HT-29 (cell line): ENCODE data around the gene RAB36. TPM values are rescaled to one million over a fixed set of nuclear protein-coding genes. Genes with fewer than 3 reads are reported as not detected.

ENCODE experiments used
- DNase-seq: peaks from one replicate; pipeline ENCODE4 v3.0.0-alpha.2; 2015; ENCODE audit warnings: low spot score
- total RNA-seq: library from RNA; depleted of rRNA; stranded (reverse); fragments of >200 nt; shearing (Covaris generic); gene quantifications from 2 replicates; pipeline ENCODE4 v1.2.3, GENCODE V29; 2014

The RAB36 gene
- total RNA-seq, 1 experiment from 2014 or later: 1.5 TPM

DNA sequence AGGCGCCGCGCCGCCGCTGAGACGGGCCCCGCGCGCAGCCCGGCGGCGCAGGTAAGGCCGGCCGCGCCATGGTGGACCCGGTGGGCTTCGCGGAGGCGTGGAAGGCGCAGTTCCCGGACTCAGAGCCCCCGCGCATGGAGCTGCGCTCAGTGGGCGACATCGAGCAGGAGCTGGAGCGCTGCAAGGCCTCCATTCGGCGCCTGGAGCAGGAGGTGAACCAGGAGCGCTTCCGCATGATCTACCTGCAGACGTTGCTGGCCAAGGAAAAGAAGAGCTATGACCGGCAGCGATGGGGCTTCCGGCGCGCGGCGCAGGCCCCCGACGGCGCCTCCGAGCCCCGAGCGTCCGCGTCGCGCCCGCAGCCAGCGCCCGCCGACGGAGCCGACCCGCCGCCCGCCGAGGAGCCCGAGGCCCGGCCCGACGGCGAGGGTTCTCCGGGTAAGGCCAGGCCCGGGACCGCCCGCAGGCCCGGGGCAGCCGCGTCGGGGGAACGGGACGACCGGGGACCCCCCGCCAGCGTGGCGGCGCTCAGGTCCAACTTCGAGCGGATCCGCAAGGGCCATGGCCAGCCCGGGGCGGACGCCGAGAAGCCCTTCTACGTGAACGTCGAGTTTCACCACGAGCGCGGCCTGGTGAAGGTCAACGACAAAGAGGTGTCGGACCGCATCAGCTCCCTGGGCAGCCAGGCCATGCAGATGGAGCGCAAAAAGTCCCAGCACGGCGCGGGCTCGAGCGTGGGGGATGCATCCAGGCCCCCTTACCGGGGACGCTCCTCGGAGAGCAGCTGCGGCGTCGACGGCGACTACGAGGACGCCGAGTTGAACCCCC lies 35.8 kb downstream of the RAB36 start:
- no peak for DNase-seq

DNA sequence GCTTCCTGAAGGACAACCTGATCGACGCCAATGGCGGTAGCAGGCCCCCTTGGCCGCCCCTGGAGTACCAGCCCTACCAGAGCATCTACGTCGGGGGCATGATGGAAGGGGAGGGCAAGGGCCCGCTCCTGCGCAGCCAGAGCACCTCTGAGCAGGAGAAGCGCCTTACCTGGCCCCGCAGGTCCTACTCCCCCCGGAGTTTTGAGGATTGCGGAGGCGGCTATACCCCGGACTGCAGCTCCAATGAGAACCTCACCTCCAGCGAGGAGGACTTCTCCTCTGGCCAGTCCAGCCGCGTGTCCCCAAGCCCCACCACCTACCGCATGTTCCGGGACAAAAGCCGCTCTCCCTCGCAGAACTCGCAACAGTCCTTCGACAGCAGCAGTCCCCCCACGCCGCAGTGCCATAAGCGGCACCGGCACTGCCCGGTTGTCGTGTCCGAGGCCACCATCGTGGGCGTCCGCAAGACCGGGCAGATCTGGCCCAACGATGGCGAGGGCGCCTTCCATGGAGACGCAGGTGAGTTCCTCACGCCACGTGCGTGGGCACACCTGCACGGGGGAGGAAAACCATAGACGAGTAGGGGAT lies 36.5 kb downstream of the RAB36 start:
- DNase-seq: no peak

DNA sequence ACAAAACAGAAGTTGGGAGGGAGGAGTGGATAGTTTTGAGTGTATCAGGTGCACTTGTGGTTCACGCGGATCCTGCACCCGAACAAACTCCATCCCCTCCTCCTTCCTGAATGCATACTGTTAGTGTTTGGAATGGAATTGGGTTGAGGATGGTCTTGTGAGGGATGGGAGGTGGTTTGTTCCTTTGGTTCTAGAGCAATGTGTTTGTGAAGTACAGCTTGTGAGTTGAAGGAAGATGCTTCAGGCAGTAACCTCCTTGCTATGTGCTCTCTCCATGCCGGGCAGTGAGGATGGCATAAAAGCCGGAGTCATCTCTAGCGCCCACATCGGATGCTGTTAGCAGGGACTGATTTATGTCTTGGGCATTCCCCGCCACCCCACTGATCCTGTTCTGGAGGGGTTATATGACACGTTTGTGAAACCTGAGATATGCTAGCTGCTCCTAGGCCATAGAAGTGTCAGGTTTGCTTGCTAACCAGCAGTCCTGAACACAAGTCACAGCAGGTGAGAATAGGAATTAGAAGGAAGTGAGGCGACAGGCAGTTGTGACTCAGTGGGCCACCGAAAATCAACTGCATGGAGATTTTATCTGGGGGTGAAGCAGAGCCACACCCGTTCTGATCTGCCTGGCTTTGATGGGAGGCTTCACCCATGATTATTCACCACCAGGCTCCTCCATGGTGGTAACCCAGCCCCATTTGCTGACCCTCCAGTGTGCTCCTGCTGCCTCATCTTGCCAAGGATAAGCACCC lies 37.2 kb downstream of the RAB36 start:
- DNase-seq: peak; percentile 63

DNA sequence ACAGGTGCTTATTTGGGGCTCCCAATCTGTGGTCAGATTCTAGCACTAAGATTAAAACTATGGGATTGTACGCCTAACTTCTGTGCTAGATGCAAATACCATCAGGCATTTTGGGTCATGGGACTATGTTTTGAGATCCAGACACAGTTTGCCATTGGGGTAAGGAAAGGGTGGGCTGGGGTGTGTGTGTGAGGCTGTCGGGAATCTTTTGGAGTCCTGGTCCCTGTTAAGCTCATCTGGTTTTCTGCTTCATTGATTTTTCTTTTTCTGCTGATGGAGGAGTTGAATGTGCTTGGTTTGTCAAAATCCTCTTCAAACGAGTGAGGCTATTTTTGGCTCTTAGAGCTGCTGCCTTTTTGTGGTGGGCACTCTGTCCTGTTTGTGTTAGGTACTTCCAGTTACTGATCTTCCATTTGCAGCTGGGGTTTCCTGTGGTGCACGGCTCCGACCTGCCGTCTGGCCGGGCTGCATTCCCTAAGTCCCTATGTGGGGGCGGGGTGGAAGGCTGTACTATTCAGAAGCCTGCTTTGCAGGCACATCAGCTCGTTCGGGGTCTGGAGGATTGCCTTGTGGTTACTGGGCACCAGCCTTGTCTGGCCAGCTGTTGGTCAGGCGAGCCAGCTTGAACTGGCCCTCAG lies 37.9 kb downstream of the RAB36 start:
- DNase-seq: peak; percentile 51

DNA sequence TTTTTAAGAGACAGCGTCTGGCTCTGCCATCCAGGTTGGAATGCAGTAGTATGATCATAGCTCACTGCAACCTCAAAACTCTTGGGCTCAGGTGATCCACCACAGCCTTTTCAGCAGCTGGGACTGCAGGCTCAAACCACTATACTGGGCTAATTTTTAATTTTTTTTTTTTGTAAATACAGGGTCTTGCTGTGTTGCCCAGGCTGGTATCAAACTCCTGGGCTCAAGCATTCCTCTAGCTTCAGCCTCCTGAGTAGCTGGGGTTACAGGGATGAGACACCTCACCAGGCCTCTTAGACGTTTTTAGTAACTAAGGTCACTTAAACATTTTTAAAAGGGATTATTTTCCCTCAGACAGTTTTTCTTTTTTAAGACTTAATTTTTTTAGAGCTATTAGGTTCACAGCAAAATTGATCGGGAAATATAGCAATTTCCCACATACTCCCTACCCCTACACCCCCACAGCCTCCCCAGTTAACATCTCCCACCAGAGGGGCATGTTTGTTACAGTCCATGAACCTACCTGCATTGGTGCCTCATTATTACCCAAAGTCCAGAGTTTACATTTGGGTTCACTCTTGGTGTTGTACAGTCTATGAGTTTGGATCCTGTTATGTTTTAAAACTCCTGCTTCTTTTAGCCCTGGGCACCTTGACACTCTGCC lies 39.0 kb downstream of the RAB36 start:
- no peak for DNase-seq

DNA sequence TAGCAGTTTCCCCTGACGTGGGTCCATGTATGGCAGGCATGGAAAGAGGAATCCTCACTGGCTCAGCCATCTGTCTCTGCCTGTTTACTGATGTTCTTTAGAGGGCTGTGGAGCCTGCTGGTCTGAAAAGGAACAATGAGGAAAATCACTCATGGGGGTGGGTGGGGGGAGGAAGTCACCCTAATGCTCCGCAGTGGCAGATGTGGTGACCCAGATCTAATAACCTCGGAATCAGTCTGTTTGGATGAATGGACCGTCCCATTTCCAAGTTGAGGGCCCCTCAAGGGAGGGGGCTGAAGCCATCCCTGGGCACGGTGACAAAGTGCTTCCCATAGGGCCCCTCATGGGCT lies 39.5 kb downstream of the RAB36 start:
- no peak for DNase-seq

DNA sequence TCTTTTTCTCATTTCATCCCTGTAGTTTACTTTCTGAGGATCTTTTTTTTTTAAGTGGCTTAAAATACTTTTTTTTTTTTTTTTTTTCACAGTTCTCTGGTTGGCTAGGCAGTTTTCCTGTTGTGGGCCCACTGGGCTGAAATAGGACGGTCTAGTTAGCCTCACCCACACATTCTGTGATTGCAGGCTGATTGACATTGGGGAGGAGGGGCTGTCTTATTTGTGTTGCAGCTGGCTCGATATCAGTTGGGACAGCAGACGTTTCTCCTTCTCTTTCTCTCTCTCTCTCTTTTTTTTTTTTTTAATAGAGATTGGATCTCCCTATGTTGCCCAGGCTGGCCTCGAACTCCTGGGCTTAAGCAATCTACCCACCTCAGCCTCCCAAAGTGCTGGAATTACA lies 41.9 kb downstream of the RAB36 start:
- no peak for DNase-seq

DNA sequence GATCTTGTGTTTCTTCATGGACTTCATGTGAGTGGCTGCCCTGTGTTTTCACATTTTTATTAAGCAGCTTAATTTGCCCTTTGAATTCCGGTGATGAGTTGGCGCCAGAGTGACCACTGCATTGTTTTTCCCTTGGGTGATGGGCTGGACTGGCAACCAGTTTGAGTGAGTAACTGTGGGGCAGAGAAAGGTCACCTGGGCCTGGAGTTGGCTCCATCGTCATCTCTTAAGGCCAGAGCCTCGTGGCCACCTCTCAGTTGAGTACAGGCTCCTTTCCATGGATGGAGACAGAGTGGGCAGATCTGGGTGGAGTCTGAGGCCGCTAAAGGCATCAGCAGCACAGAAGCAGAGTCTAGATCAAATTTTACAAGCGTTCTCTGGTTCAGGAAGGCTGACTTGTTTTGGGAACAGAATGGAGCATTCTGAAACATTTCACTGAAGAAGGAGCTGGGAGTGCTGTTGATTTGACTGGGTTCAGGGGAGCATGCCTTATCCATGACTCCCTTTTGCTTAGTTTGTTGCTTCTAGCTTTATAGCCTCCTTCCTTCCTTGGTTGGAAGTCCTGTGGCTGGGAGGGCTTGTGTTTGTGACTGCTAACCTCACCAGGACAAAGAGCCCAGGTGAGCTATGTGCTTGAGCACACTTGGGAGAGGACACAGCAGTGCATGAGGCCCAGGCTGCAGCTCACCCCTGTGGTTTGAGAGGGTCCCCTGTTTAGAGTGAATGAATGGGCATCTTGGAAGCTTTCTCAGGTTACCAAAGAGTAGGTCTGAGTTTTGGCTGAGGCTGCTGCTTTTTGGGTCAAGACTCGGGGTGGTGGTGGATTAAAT lies 42.8 kb downstream of the RAB36 start:
- no peak for DNase-seq

DNA sequence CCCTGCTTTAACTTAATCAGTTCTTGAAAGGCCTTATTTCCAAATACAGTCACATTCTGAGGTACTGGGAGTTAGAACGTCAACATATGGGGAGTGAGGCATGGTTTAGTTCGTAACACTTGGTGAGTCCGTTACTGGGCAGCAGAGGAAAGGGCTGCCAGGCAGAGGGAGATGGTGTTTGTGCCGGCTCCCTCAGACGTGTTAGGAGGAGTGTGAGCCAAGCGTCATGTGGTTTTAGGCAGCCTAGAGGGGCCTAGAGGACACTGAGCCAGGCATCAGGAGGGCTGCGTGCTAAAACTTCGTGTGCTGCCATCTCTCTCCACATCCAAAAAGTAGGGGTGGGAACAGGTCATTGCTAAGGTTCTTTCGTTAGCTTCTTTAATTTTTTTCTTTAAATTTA lies 45.2 kb downstream of the RAB36 start:
- no peak for DNase-seq

DNA sequence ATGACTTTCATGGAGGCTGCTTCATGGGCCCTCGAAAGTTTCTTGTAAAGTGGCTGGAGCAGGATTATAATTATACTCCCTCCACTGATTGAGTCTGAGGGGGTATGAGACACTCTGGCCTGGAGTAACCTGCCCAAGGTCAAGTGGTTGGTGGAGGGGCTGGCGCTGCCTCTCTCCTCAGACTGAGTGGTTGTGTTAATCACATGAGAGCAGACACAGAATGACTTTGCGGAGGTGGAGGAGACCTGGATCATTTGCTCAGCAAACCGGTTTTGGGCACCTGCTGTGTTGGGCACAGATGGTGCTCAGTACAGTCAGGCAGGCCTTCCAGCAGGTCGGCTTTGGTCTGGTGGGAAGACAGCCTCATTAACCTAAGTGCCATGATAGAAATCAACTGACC lies 46.9 kb downstream of the RAB36 start:
- DNase-seq: no peak

DNA sequence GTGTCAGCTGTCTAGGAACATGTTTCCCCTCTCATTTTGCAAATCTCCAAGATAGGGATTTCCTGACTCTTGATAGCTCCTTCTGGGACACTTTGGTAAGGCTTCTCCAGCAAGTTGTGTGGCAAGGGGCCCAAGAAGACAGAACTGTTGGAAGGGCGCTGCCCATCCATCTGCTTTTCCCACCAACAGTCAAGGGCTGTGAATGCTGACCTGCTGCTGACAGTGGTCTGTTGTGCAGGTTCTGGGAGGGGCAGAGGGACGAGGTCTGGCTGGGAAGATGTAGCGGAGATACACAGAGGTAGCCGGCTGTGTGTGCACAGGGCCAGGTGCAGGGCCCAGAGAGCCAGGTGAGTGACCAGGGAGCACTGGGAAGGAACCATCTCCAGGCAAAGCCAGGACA lies 47.3 kb downstream of the RAB36 start:
- no peak for DNase-seq

DNA sequence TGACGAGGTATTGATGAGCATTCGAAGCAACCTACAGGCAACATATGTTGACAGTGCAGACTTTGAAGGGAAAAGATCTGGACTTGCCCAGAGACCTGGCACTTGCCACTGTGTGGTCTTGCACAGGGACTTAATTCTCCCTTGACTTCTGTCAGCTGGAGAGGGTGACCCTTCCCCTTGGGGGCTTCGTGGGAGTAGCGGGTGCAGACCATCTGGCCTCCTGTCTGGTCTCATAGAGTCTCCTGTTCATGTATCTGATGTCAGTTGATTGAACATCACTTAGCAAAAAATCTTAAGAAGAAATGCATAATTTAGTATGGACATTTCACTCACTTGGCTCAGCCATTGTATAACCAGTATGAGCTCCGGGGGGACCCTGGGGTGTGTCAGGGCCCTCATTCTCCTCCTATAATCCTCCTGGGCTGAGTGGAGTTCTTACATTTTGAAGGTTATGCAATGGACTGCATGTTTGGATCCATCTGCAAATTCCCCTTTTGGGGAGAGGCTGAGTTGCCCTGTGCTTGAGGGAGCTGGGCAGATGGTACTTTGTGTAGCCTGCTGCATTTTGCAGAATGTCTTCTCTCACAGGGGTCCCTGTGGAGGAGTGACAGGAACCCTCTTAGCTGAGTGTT lies 48.0 kb downstream of the RAB36 start:
- no peak for DNase-seq

DNA sequence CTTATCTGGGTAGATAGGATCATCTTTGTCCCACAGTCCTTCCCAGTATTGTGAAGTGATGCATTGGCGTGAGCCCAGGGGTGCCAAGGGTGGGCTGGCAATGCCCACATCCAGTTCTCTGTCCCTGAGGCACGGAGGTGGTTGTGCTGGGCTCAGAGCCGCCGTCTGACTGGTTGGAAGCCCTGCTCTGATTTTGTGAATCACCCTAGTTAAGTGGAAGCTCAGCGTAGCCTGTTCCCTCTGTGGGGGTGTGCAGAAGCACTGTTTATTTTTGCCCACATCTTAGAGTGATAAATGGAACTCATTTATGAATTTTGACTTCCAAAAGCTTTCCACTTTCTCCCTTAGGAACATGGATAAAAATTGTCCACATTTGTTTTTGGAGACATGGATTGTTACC lies 48.6 kb downstream of the RAB36 start:
- DNase-seq: no peak

DNA sequence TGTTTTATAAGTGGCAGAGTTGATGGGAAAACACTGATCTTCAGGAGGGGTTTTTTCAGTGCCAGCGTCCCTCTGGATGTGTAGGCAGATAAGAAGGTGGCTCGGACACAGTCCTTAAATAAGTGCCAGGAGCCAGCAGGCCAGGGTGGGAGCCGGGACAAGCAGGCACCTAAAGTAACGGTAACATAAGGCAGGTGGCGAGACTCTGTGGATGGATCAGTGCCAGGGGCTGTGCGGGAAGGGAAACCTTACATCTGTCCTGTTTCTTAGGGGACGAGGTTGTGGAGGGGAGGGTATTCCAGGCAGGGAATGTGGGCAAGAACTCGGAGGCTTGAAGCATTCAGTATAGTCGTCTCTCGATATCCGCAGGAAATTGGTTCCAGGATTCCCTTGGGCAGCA lies 50.9 kb downstream of the RAB36 start:
- no peak for DNase-seq

DNA sequence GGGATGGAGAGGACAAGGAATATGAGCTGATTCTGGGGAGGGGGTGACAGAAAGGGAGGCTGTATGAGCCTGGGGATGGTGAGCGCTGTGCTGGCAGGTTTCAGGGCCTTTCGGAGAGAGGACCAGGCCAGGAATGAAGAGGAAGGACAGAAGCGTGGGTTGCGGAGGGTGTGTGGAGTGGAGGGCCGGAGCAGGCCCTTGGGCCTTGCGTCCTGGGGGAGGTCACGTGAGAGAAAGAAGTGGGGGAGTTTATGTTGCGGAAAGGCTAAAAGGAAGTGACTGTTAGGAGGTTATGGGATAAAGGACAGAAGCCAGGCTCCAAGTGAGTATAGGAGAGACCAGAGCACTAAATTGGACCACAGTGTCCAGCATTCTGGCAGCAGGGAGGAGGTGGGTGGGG lies 52.6 kb downstream of the RAB36 start:
- no peak for DNase-seq

DNA sequence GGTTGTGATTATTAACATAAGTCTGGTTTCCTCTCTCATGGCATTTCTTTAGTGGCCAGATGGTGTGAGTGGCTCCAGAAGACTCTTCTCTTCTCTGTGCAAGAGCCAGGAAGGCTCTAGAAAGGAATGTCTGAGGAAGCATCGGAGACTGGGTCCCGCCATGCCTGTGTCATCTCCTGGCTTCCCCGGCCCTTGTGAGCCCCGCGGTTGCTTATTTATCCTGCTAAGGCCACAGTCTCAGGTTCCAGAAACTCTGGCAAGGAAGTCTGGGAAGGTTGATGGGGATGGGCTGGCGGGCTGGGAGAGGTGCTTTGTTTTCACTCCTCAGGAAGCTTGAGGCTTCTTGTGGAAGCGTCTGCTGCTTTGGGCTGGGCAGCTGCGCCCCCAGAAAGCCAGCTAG lies 53.9 kb downstream of the RAB36 start:
- no peak for DNase-seq

DNA sequence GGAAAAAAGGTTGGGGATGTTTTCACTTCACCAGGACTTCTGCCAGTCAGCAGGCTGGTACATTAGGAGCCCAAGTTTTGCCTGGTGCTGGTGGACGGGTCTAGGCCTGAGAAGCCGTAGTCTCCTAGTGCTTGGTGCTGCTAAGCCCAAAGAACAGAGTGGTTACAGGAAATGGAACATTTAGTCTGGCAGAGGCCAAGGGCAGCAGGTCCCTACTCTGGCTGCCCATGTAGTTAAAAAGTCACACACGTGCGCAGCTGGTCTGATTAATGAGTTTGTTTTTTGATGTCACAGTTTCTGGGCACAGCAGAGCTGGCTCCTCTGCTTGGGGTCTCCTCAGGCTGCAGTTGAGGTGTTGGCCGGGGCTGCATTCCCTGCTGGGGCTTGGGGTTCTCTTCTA lies 55.6 kb downstream of the RAB36 start:
- no peak for DNase-seq

DNA sequence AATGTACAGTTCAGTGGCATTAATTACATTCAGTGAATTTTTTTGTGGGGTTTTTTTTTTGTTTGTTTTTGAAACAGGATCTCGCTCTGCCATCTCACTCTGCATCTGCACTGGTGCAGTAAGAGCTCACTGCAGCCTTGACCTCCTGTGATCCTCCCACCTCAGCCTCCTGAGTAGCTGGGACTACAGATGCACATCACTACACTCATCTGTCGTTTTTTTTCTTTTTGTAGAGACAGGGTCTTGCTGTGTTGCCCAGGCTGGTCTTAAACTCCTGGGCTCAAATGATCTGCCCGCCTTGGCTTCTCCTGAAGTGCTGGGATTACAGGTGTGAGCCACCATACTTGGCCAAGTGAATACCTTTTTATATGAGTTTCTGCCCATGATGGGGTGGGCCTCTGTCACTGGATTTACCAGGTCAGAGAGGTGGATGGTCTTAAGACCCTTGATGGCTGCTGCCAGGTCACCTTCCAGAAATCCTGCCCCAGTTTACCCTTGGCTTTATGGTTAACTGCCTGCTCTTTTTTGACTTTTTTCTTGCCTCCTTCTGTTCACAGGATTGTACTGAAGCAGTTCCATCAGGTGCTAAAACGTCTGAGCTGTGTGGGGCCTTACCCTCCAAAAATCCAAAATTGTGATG lies 57.7 kb downstream of the RAB36 start:
- no peak for DNase-seq

DNA sequence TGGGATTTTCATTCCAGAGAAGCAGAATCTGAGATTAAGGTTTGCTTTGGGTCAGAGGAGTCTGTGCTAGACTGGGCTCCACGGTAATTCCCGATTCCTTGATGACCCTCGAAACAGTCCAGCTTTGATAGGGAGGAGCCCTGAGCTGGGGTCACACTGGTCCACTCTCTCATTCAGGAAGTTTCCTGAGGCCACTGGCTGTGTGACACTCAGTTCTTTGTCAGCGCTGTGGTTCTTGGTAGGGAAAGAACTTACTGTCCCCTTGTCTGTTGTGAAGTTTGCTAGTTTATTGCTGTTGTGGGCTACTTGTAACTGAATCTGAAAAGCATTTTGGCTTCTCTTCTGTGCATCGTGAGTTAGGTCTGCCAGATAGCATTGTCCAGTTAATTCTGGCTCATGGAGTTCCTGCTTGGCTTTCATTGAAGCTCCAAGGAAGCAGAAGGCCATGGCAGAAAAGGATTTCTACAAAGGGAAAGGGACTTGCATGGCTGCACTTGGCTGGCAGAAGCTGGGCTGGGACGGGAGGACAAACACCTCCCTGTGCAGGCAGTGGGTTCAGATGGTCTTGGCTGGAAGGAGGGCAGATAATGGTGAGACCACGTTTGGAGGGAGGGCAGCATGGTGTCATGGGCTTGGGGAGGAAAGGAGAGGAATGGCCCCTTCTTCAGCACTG lies 58.3 kb downstream of the RAB36 start:
- no peak for DNase-seq
